IMR-90 (cell line): ENCODE data around the gene GPR149.

Source experiments
- BHLHE40 ChIP-seq: fragments of 150-350 bp; IDR thresholded peaks from 2 replicates; pipeline ENCODE4 v1.6.1; 2016; ENCODE audit warnings: mild to moderate bottlenecking, low read depth, low read length
- ELK1 ChIP-seq: fragments of 150-350 bp; IDR thresholded peaks from 2 replicates; pipeline ENCODE4 v1.6.1; 2016; ENCODE audit warnings: low read depth, mild to moderate bottlenecking, low read length, moderate library complexity, borderline replicate concordance
- MXI1 ChIP-seq: IDR thresholded peaks from 2 replicates; pipeline ENCODE4 v1.6.1; 2012; ENCODE audit warnings: low read depth, mild to moderate bottlenecking, low read length, moderate library complexity, borderline replicate concordance
- NFE2L2 ChIP-seq: fragments of 150-350 bp; IDR thresholded peaks from 2 replicates; pipeline ENCODE4 v1.6.1; 2016; ENCODE audit warnings: low read depth, mild to moderate bottlenecking, low read length
- POLR2A ChIP-seq: IDR thresholded peaks from 2 replicates; pipeline ENCODE4 v1.6.1; 2012; ENCODE audit warnings: mild to moderate bottlenecking, low read depth, low read length
- RAD21 ChIP-seq: IDR thresholded peaks from 2 replicates; pipeline ENCODE4 v1.6.1; 2012; ENCODE audit warnings: low read length, improper control_type of control experiment
- RCOR1 ChIP-seq: IDR thresholded peaks from 2 replicates; pipeline ENCODE4 v1.6.1; 2012; ENCODE audit warnings: mild to moderate bottlenecking, low read length, improper control_type of control experiment; ENCODE audit not compliant: insufficient replicate concordance
- RFX5 ChIP-seq: IDR thresholded peaks from 2 replicates; pipeline ENCODE4 v1.8.0; 2012; ENCODE audit warnings: low read depth, mild to moderate bottlenecking, low read length, moderate library complexity
- SMC3 ChIP-seq: fragments of 150-350 bp; IDR thresholded peaks from 2 replicates; pipeline ENCODE4 v1.6.1; 2016; ENCODE audit warnings: low read depth, mild to moderate bottlenecking, antibody characterized with exemption, low read length, moderate library complexity
- USF2 ChIP-seq: fragments of 150-350 bp; IDR thresholded peaks from 2 replicates; pipeline ENCODE4 v1.6.1; 2017; ENCODE audit warnings: mild to moderate bottlenecking, antibody characterized with exemption, low read length, low read depth
- TF ChIP-seq, protein P1 (sequence below): conservative IDR thresholded peaks from 2 replicates; pipeline ENCODE4 v1.5.1; 2012; ENCODE audit warnings: mild to moderate bottlenecking, low read depth, low read length, improper control_type of control experiment

DNA sequence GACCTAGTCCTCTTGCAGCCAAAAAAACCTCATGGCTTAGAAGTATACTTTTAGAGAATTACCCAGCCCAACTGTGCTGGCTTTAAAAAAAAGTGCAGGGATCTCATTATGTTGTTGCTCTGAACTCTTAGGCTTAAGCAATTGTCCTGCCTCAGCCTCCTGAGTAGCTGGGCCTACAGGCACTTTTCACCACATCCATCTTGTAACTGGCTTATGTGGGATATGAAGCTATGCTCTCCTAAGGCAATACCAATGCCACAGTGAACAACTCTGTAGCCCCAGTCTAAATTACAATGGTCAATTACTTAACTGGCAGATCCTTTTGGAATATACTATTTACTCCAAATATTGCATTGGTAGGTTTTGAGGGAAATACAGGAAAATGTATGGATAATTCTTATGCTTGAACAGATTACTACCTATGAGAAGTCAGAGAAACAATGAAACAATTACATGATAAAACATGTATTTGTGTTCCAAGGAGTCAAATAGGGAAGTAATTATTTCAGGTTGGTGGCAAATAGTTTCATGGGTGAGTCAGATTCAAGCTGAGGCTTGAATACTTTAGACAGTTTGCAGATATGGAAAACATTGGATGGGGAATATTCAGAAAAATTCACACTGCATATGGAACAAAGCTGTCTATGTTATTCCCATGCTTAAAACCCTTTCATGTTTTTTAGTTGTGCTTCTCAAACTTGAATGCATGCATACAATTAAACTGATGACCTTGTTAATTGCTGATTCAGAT lies 34.6 kb upstream of the GPR149 start:
- TF ChIP-seq SMC3 (no peak), POLR2A (no peak), RFX5 (no peak), RAD21 (no peak), RCOR1 (no peak), MXI1 (no peak), ELK1 (no peak), BHLHE40 (no peak), USF2 (no peak), NFE2L2 (no peak)
- TF ChIP-seq, protein P1, sequence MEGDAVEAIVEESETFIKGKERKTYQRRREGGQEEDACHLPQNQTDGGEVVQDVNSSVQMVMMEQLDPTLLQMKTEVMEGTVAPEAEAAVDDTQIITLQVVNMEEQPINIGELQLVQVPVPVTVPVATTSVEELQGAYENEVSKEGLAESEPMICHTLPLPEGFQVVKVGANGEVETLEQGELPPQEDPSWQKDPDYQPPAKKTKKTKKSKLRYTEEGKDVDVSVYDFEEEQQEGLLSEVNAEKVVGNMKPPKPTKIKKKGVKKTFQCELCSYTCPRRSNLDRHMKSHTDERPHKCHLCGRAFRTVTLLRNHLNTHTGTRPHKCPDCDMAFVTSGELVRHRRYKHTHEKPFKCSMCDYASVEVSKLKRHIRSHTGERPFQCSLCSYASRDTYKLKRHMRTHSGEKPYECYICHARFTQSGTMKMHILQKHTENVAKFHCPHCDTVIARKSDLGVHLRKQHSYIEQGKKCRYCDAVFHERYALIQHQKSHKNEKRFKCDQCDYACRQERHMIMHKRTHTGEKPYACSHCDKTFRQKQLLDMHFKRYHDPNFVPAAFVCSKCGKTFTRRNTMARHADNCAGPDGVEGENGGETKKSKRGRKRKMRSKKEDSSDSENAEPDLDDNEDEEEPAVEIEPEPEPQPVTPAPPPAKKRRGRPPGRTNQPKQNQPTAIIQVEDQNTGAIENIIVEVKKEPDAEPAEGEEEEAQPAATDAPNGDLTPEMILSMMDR: no peak
